HG02973 (cell line): ENCODE data around the gene RXFP1.

Experiments
- ATAC-seq: cut with Tn5 transposase; IDR thresholded peaks from one replicate; pipeline ENCODE4 v1.9.1; 2021; ENCODE audit warnings: moderate library complexity; ENCODE audit not compliant: unreplicated experiment

The RXFP1 gene

DNA sequence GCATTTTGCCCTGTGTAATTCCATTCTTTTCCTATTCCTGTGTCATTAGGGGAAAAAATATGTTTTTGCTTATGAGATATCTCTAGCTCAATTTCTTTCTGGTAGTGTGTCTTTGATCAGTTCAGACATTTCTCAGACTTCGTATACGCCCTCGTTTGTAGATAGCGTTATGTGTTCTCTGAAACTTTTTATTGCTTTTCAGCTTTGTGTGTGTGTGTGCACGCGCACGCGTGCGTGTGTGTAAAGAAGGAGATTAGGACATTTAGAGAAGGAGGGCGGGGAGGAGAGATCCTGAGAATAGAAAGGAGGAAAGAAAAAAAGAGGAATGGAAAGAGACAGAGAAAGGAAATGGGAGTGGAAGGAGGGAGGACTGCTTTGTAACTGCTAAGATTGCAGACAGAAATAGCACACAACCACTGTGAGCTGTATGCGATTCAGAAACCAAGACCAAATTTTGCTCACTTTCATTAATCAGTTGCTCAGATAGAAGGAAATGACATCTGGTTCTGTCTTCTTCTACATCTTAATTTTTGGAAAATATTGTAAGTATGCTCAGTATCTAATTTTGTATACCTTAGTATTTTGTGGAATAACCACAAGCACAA, at the start of gene RXFP1:
Gene RXFP1, plus strand, starts transcription at position 399 of the 605 bp plus-strand sequence. Its CDS starts 95 bp downstream, at position 494.
- no peak for ATAC-seq

DNA sequence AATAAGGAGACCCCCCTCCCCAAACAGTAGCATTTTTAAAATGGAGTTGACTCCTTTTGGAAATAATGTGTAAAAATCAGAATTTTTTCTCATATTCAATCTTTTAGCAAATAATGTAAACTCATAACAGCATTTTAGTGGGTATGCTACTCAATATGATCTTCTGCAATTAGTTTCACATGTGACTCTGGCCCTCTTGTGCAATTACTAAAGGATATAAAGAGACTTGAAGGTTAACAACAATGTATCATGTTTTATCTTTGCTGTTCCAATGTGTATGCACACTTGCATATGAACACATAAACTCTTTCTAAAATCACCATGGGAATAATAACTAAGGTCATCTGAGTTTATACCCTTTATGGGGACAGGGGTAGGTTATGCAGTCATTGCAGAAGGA, 39.9 kb upstream of the RXFP1 start:
- no peak for ATAC-seq

DNA sequence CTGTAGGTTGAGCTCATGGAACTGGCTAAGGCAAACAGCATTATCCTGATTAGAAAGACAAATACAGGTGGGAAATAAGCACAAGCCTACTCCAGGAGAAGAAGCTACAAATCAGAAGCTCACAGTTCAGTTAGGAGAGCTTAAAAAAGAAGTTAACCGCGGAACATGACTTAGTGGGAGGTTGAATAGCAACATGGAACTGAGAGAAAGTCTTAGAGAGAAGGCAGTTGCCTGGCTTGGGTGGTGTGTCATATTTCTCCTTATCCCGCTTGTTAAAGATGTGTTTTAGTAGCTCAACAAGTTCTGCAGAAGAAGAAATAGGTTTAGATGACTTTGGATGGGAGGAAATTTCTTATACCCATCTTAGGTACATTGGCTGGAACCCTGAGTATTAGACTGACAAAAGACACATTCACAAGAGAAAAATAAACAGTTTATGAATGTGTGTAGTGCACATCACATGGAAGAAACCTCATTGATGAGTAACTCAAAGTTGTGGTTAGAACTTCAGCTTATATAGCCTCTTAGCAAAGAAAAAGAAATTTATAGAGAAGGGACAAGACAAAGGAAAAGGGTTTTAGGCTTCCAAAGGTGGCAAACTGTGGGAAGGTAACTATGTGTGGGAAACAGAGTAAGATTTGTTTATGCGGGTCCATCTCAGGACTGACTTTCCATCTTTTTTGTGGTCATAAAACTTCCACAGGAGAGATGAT, 37.4 kb upstream of the RXFP1 start:
- no peak for ATAC-seq

DNA sequence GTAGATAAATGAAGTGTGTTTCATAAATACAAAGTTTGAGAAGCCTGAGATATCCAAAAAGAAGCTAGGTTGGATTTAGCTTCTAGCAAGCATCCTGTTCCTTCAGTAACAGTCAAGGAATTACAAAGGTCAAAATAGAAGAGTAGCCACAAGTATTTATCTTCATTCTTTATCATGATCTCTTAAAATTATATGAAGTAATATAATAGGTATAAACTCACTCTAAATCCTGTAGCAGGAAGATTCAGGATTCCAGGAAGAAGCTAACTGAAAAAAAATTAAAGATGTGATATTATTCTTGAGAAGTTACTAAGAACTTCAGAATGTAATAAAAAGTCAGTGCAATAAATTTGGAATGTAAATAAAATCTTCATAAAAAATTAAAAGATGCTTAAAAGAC, 31.1 kb upstream of the RXFP1 start:
- no peak for ATAC-seq

DNA sequence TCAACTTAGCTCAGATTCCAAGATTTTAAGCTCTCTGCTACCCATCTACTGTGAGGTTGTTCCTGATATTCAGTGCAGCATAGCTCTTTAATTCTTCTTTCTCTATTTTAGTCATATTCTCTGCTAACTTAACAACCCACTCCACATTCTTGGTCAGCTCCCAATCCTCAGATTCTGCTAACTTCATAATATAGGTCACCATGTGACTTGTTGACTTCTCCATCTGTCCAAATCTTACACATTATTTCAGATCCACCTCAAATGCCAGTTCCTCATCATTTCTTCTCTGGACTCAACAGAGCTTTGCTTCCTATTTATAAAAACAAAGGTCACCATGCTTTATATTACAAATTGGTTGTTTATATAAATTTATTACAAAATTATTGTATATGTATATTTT, 29.3 kb upstream of the RXFP1 start:
- no peak for ATAC-seq

DNA sequence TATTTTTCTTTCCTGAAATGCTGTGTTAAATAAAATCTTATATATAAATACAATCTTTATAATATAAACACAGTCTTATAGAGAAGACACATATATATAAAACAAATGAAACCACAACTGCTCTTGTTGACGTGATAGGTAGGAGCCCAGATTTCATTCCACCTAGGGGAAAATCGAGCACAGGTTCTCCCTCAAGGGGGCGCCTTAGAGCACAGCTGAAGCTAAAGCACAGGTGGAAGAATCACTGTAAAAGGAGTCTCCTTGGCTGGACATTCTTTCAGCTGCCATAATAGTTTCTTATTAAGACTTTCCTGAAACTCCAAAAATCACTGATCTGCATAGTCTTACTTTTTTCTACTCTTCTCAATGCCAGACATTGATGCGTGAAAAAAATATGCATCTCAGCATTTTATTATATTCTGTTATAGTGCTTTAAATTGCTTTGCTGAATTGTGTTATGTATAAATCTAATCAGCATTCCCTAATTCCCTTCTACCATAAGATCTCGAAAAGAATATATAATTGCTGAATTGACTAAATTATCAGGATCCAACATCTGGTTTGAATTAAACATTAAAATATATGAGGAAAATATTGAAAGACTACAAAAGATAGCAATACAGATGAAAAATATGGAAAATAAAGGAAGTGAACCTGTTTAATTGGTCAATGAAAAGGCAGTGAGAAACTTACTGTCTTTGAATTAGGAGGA, 25.5 kb upstream of the RXFP1 start:
- ATAC-seq = no peak

DNA sequence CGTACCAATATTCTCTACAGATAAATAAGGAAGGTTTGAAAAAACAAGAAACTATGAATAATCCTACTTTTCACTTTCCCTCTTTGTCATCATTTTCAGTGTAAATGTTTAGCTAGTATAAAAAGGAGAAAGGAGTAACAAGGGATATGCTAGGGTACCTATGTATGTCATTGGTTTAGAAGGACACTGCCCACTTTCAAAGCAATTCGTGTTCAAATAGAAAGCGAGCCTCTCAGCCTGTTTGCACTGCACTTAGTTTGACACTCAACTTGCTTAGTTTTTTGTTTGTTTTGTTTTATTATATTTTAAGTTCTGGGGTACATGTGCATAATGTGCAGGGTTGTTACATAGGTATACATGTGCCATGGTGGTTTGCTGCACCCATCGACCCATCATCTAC, 21.6 kb upstream of the RXFP1 start:
- no peak for ATAC-seq

DNA sequence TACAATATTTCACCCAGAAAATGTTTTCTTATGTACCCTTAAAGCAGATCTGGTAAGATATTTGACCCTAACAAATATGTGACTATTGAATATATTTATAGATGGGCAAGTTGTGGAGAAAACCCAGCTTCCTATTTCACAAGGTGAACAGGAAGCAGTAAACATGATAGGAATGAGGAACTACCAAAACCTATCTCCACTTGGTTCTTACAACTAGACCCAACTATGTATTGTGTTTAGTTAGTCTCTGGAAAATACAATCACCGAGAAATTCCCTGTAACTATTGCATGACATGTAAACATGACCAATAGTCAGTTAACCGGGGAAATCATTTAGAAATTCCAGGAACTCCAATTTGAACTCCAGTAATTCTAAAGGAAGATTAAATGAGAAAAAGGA, 8.4 kb upstream of the RXFP1 start:
- no peak for ATAC-seq

DNA sequence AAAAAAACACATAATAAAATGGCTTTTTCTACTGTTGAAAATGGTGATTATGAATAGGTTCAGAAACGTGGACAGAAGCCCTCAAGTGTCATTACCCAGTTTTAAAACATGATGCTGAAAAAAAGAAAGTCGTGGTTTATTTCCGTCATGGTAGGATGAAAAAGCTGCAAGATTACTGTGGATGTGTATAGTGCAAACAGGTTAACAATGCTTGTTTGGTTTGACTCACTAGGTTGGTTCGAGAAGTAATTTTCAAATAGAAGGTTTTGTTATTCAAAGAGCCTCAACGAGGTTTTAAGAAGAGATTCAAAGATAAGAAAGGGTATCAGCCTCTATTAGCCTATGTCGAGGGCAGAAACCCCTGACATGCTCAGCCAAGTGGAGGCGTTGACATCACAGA, 2.5 kb upstream of the RXFP1 start:
- ATAC-seq = no peak

DNA sequence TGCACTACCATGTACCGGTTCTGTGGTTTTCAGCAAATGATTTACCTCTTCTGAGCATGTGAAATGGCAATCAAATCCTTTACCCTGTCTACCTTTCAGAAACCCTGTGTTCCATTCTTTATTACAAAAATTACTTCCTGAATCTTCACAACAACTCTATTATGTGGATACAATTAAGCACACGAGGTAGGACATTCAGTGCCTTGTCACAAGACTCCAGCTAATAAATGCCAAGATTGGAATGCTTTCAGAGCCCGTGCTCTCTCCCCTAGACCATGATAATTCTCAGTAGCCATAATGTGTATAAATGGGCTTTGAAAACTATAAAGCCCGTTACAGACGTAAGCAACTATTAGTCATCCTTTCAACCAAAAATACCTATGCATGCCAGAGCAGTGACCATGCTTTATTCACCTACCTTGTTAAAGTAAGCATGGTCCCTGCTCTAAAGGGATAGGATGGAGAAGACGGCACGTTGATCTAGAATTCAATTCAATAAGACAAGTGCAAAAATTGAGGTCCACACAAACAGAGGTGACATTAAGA, 2.4 kb downstream of the RXFP1 start:
- no peak for ATAC-seq

DNA sequence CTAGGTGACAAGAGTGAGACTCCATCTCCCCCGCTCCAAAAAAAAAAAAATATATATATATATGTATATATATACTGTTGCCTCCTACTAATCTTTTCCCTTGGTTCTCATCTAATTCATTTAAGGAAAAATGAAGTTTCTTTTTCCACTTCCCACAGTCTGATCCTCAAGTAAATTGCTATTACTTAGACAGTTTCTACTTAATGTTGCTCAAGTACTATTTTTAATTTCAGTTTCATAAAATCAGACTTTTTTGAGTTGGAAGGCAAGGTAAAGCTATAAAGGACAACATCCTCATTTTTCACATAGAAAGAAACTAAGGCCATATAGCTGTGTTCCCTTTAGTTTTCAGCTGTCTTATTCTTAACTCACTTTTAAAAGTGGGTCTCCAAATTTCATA, 5.8 kb downstream of the RXFP1 start:
- no peak for ATAC-seq

DNA sequence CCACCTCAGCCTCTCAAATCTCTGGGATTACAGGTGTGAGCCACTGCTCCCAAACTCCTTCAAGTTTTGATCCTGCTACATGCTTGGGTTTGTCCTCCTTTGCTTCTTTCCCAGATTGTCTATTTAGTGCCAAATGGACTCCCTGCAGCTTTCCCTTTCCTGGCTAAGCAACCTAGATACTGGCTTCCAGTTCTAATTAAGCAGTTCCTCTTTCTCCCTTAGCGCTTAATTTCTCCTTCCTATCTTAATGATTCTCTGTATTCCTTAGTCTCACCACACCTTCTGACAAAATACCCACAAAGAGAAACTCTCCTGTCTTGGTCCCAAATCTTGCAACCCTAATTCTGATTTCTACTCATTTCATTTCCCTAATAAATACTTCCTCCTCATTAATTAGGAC, 7.8 kb downstream of the RXFP1 start:
- no peak for ATAC-seq

DNA sequence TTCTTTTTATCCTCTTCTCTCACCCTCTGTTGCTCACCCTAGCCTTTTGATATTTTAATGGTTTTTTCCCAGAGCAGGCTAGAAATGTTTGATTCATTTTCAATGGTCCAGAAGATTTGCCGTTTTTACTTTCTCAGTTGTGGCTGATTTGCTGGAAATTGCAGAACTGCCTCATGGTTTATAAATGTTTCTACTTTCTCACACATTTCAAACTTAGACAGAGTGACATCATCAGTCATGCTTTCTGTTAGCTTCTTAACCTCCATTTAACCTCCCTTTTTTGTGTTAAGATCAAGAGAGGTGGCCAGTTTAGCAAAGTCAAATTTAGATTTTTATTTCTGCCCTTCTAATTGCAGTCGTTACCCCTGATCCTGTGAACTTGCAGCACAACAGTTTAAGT, 8.7 kb downstream of the RXFP1 start:
- no peak for ATAC-seq

DNA sequence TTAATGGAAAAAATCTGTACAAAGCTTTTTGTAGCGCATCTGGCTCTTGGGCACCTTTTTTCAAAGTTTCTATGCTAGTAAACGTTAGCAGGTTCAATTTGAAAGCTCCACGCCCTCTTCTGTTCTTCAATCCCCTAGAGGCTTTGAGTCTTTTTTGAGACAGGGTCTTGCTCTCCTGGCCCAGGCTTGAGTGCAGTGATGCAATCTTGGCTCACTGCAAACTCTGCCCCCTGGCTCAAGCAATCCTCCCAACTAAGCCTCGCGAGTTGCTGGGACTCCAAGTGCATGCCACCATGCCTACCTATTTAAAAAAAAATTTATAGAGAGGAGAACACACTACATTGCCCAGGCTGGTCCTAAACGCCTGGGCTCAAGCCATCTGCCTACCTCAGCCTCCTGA, 9.2 kb downstream of the RXFP1 start:
- ATAC-seq = no peak

DNA sequence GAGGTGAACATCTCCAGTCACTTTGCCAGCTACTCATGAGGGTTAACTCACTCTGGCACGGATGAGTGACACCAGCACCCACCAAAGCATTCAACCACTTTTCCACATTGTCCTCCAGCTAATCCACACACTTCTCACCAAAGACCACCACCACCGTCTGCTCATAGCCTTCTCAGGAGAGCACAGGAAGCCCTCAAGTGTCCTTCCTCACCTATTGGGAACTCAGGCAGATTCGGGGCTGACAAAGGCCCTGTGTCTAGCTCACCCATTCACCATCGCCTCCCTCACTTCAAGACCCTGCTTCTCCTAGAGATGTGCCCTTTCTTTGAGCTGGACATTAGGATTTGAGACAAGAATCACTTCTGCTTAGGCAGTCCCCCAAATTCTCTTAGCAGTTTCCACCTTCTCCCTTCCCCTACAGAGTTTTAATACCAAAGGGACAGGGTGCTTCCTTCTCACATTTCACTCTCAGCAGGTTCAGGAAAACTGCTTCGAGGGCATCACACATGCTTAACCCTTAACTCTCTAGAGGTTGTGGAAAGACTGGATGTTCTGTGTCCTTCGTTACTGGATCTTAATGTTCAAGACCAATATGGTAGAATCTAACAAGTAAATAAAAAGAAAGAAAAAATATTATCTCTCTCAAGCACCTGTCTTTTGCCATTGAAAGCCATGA, 11.0 kb downstream of the RXFP1 start:
- no peak for ATAC-seq

DNA sequence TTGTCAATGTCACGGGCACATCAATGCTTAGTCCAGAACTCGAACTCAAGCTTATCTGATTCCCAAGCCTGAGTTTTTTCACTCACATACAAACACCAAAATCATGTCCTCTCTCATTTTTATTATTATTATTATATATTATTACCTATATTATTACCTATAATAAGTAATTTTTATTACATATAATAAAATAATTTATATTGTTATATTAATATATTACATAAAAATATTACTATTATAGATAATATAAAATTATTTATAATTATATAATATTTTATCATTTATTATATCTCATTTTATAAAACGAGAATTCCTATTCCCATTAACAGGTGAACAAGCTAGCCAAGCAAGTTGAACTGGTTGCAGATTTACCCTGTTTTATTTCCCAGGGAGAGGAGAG, 13.0 kb downstream of the RXFP1 start:
- ATAC-seq = no peak

DNA sequence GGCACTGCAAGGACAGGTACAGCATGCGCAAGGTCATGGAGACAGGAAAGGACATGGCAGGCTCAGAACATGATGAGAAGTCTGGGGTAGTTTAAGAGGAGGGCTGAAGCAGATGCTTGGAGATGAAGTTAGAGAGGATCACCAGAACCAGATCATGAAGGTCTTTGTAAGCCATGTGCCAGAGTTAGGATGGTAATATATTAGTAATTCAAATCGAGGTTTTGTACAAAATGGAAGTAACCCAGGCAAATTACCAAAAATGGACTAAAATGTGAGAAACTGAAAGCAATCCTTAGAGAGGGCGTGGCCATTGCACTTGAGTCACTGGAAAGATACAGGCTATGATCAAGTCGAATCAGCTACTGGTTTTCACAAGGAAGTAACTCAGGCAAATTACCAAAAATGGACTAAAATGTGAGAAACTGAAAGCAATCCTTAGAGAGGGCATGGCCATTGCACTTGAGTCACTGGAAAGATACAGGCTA, 13.5 kb downstream of the RXFP1 start:
- ATAC-seq = peak; percentile 73

DNA sequence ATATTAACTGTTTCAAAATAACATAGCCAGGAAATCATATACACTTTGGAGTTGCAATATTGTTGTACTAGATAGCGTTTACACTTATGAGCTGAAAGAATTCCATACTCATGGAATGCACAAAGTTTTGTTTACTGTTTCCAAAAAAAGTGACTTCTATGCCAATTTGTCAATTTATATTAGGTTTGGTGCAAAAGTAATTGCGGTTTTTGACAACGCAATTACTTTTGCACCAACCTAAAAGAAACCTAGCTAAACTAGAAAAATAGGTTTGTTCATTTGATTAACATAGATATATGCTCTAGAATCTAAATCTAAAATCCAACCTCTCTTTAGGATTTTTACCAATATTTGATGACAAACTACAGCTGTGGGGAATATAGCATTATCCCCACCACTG, 15.2 kb downstream of the RXFP1 start:
- no peak for ATAC-seq

DNA sequence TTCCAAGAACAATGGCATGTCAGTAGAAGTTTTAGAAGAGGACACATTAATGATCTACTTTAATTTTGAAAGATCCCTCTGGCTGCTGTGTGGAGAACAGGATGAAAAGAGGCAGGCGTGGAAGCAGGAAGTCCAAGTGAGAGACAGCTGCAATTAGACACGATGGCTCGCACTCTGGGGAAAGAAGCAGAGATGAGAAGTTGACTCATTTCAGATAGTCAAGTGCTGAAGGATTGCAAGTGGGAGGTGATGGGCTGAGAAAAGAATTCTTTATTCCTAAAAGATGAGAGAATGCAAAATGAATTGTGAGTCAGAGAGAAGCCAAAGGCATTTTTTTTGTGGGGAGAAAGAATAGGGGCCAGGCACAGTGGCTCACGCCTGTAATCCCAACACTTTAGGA, 16.5 kb downstream of the RXFP1 start:
- no peak for ATAC-seq

DNA sequence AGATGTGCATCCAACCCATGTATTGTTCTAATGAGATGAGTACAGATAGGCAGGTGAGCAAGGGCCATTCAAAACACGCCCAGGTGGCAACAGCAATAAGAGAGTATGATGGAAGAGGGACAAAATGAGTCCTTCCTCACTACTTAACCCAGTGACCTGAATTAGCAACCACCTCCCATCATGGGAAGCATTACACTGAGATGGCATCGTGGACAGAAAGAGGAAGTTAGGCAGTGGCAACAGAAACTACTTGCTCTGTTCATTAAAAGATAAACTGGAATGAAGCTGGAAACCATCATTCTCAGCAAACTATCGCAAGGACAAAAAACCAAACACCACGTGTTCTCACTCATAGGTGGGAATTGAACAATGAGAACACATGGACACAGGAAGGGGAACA, 17.2 kb downstream of the RXFP1 start:
- no peak for ATAC-seq

DNA sequence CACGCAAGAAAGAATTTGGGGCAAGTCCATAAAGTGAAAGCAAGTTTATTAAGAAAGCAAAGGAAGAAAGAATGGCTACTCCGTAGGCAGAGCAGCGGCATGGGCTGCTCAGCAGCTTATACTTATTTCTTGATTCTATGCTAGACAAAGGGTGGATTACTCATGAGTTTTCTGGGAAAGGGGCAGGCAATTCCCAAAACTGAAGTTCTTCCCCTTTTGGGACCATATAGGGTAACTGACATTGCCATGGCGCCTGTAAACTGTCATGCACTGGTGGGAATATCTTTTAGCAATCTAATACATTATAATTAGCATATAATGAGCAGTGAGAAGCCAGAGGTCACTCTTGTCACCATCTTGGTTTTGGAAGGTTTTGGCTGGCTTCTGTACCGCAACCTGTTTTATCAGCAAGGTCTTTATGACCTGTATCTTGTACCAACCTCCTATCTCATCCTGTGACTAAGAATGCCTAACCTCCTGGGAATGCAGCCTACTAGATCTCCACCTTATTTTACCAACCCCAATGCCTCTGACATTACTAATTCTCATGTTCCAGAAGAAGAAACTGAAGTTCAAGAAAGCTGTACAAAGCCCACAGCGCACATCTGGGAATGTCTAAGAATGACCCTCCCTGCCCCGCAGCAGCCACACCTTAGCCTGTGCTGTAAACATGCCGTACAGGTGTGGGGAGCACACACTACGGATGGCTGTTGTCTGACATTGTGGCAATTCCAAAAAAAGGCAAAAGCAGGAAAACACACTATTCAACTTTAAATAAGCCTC, 18.6 kb downstream of the RXFP1 start:
- ATAC-seq = no peak
